Fibroblast of the aortic adventitia (primary cell): ENCODE measurements around the gene KIAA0232. TPM values are rescaled to one million over a fixed set of nuclear protein-coding genes. Genes with fewer than 3 reads are reported as not detected.
A peak's percentile ranks its signal among the peaks of the same experiment; 100 is the strongest.

Experiments
- DNase-seq: peaks from one replicate; pipeline ENCODE4 v3.0.0-alpha.2; 2010; ENCODE audit warnings: low read depth
- H3K4me3 ChIP-seq: 2 replicates; pipeline ENCODE4 v1.5.1; 2011; ENCODE audit warnings: low read depth, mild to moderate bottlenecking, control low read depth, low read length, moderate library complexity
- total RNA-seq: library from RNA; depleted of rRNA; stranded (reverse); fragments of >200 nt; gene quantifications from 2 replicates; pipeline ENCODE4 v1.2.3, GENCODE V29; 2012; ENCODE audit warnings: low replicate concordance
- TF ChIP-seq, protein P1 (sequence below): IDR thresholded peaks from 2 replicates; pipeline ENCODE4 v1.5.1; 2011; ENCODE audit warnings: mild to moderate bottlenecking, low read length, control low read depth, inconsistent platforms; ENCODE audit not compliant: insufficient read depth

The KIAA0232 gene
- total RNA-seq, 1 donor, result 28.7 TPM

DNA sequence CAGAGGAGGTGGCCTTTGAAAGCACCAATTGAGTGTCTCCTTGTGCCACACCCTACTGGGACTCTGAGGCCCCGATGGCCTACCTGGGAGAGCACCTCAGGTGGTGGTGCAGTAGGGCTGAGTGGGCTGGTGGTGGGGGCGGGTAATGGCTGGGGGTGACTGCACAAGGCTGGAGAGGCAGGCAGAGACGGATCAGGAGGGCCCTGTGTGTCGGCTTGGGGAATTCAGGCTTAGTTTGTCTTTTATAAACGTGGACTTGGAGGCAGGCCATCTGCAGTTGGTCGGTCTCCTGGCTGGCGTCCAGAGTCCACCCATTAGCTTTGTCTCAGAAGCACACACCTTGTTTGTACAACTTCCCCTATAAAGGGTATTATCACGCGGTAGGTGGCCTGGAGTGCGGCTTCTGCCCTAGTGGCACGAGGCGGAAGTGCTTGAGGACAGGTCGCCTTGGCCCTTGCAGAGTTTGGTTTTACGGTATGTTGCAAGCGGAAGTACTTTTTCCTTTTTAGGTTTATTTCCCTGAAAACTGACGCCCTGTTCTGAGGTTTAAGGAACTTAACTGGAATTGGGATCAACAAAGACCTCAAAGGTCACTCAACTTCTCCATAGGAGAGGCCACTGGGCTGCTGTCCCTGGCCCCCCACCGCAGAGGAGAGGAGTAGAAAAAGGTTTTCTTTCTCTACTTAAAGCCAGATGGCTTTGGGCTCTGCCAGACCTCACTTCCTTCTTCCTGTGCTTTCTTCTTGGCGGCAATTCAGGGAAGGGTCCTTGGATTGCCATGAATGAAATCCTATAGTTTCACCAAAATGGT, 135.1 kb downstream of the KIAA0232 start:
- H3K4me3 ChIP-seq, result no peak overlapping the region
- TF ChIP-seq, protein P1, sequence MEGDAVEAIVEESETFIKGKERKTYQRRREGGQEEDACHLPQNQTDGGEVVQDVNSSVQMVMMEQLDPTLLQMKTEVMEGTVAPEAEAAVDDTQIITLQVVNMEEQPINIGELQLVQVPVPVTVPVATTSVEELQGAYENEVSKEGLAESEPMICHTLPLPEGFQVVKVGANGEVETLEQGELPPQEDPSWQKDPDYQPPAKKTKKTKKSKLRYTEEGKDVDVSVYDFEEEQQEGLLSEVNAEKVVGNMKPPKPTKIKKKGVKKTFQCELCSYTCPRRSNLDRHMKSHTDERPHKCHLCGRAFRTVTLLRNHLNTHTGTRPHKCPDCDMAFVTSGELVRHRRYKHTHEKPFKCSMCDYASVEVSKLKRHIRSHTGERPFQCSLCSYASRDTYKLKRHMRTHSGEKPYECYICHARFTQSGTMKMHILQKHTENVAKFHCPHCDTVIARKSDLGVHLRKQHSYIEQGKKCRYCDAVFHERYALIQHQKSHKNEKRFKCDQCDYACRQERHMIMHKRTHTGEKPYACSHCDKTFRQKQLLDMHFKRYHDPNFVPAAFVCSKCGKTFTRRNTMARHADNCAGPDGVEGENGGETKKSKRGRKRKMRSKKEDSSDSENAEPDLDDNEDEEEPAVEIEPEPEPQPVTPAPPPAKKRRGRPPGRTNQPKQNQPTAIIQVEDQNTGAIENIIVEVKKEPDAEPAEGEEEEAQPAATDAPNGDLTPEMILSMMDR, result peak; percentile 46
- DNase-seq, result no peak

DNA sequence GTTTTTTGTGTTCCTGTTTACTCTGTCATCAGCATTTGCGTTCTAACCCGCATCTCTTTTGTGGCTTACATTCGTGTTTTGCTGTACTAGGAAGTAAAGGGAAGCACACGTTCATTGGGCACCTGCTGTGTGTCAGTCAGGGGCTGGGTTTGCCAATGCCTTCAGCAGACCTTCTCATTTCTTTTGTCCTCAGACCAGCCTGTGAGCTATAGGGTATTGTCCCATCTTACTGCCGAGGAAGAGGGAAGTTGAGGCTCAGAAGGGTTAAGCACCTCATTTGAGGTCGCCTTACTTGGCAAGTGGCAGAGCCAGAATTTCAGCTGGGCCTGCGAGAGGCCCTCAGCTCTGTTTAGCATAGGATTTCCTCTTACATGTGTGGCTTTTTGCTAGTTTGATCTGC, 135.8 kb downstream of the KIAA0232 start:
- no peak for DNase-seq
- H3K4me3 ChIP-seq, result no peak overlapping the region
- TF ChIP-seq, protein P1, result no peak

DNA sequence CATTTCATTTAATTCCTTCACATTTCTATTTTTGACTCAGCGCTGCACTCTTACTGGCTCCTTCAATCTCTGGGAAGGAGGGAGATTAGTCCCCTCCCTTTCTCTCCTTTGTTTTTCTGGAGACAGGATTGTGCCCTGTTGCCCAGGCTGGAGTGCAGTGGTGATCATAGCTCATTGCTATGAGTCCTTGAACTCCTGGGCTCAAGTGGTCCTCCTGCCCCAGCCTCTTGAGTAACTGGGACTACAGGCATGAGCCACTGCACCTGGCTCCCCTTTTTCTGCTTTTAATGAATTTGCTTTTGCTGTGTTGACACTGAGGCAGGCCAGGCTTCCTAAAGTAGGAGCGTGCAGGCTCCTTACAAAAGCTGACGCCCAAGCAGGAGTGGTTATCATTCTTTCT, 137.6 kb downstream of the KIAA0232 start:
- TF ChIP-seq, protein P1, result no peak
- no peak for DNase-seq
- H3K4me3 ChIP-seq, result no peak overlapping the region

GRCh38 chr4:6923507-6923906, 141.0 kb downstream of the KIAA0232 start:
- TF ChIP-seq, protein P1, result no peak

GRCh38 chr4:6924361-6924779, 141.8 kb downstream of the KIAA0232 start:
- no peak for DNase-seq
- no peak overlapping the region for H3K4me3 ChIP-seq
- TF ChIP-seq, protein P1, result no peak

More at GRCh38 chr4:6923507-6923906, 141.0 kb downstream of the KIAA0232 start:
- no peak overlapping the region for H3K4me3 ChIP-seq
- DNase-seq, result no peak

DNA sequence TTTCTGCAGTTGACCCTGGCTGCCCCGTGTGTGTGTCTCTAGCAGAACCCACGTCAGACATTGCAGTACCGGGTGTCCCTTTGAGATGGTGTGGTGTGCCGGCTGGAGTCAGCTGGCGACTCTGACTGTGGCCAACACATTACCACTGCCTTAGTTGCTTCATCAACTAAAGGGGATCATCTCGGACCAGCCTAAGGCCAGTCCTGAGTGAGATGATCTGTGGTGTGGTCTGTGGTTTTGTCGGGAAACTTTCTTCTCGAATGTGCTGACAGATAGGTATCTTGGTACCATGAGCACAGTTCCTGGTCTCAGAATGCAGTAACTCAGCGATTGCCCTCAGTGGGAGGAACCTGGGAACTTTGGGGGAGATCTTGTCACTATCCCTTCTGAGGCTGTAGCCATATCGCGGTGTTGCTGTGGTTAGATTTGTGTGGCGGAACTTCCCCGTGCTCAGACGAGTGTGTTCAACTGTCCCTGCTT, 142.9 kb downstream of the KIAA0232 start:
- no peak for DNase-seq
- TF ChIP-seq, protein P1, result no peak

More for the DNA sequence above, 142.9 kb downstream of the KIAA0232 start:
- no peak overlapping the region for H3K4me3 ChIP-seq
